Measurements from ENCODE around the gene IQSEC3.

IQSEC3 gene

GRCh38 chr12:197911-198695, 131.5 kb downstream of the IQSEC3 start:
- no peak for DNase-seq (ENCODE audit: low read depth)

- DNase-seq (ENCODE audit: low read depth), result no peak
These were observed 132.1 kb downstream of the IQSEC3 start for GRCh38 chr12:198705-199104.

- no peak for DNase-seq (ENCODE audit: low read depth)
These were observed 134.8 kb downstream of the IQSEC3 start for GRCh38 chr12:201361-201760.

- no peak for DNase-seq (ENCODE audit: low read depth)
These were observed 135.6 kb downstream of the IQSEC3 start for GRCh38 chr12:202081-202731.

- DNase-seq (ENCODE audit: low read depth), result no peak
These were observed 136.5 kb downstream of the IQSEC3 start for GRCh38 chr12:203074-203461.

GRCh38 chr12:203462-204260, 137.1 kb downstream of the IQSEC3 start:
- no peak for DNase-seq (ENCODE audit: low read depth)

- DNase-seq (ENCODE audit: low read depth), result no peak
These were observed 137.7 kb downstream of the IQSEC3 start for GRCh38 chr12:204261-204678.

GRCh38 chr12:205026-205425, 138.5 kb downstream of the IQSEC3 start:
- no peak for DNase-seq (ENCODE audit: low read depth)

- no peak for DNase-seq (ENCODE audit: low read depth)
These were observed 140.3 kb downstream of the IQSEC3 start for GRCh38 chr12:206746-207440.

- no peak for DNase-seq (ENCODE audit: low read depth)
These were observed 141.2 kb downstream of the IQSEC3 start for GRCh38 chr12:207804-208203.

- DNase-seq (ENCODE audit: low read depth), result no peak
These were observed 142.2 kb downstream of the IQSEC3 start for GRCh38 chr12:208813-209212.

- DNase-seq (ENCODE audit: low read depth), result no peak
These were observed 142.7 kb downstream of the IQSEC3 start for GRCh38 chr12:209246-209645.

GRCh38 chr12:209851-210250, 143.3 kb downstream of the IQSEC3 start:
- no peak for DNase-seq (ENCODE audit: low read depth)

GRCh38 chr12:210277-211141, 143.9 kb downstream of the IQSEC3 start:
- DNase-seq (ENCODE audit: low read depth), result no peak

GRCh38 chr12:211142-211465, 144.5 kb downstream of the IQSEC3 start:
- no peak for DNase-seq (ENCODE audit: low read depth)

GRCh38 chr12:211639-212414, 145.3 kb downstream of the IQSEC3 start:
- no peak for DNase-seq (ENCODE audit: low read depth)

- no peak for DNase-seq (ENCODE audit: low read depth)
These were observed 145.8 kb downstream of the IQSEC3 start for GRCh38 chr12:212415-212714.

- DNase-seq (ENCODE audit: low read depth), result no peak
These were observed 146.4 kb downstream of the IQSEC3 start for GRCh38 chr12:212715-213526.

- no peak for DNase-seq (ENCODE audit: low read depth)
These were observed 147.0 kb downstream of the IQSEC3 start for GRCh38 chr12:213527-213932.
